ENCODE results near the gene HYI.

Gene HYI

GRCh38 chr1:43425045-43425444 lies 28.7 kb downstream of the HYI start:
- H3K36me3 ChIP-seq (ENCODE audit: control insufficient read depth, insufficient read depth, low read length): peaks cover 67% of the 10 kb centered on the region
- no peaks in the 10 kb centered on the region for H3K27me3 ChIP-seq (replicated peaks; ENCODE audit: control insufficient read depth, insufficient read depth, low read length)
- no peak for TF ChIP-seq CTCF (IDR thresholded peaks at IDR 0.05; ENCODE audit: insufficient read depth, low read length, poor library complexity, severe bottlenecking)
- H3K4me3 ChIP-seq (replicated peaks; ENCODE audit: low read depth, low read length): no peak overlapping the region
- no peak for DNase-seq (ENCODE audit: extremely low read depth, insufficient read length)

GRCh38 chr1:43423672-43424550 lies 29.8 kb downstream of the HYI start:
- DNase-seq (ENCODE audit: extremely low read depth, insufficient read length): no peak
- Histone ChIP-seq H3K27me3 (replicated peaks; ENCODE audit: control insufficient read depth, insufficient read depth, low read length) (no peaks in the 10 kb centered on the region), H3K4me3 (replicated peaks; ENCODE audit: low read depth, low read length) (no peak overlapping the region), H3K36me3 (ENCODE audit: control insufficient read depth, insufficient read depth, low read length) (peaks cover 67% of the 10 kb centered on the region)
- TF ChIP-seq CTCF (IDR thresholded peaks at IDR 0.05; ENCODE audit: insufficient read depth, low read length, poor library complexity, severe bottlenecking): no peak

- Histone ChIP-seq H3K4me3 (replicated peaks; ENCODE audit: low read depth, low read length) (no peak overlapping the region), H3K36me3 (ENCODE audit: control insufficient read depth, insufficient read depth, low read length) (peaks cover 60% of the 10 kb centered on the region), H3K27me3 (replicated peaks; ENCODE audit: control insufficient read depth, insufficient read depth, low read length) (no peaks in the 10 kb centered on the region)
- no peak for DNase-seq (ENCODE audit: extremely low read depth, insufficient read length)
- TF ChIP-seq CTCF (IDR thresholded peaks at IDR 0.05; ENCODE audit: insufficient read depth, low read length, poor library complexity, severe bottlenecking): no peak
These were observed 30.6 kb downstream of the HYI start for GRCh38 chr1:43422995-43423671.

GRCh38 chr1:43421976-43422750 lies 31.6 kb downstream of the HYI start:
- no peak for TF ChIP-seq CTCF (IDR thresholded peaks at IDR 0.05; ENCODE audit: insufficient read depth, low read length, poor library complexity, severe bottlenecking)
- peaks cover 52% of the 10 kb centered on the region for H3K36me3 ChIP-seq (ENCODE audit: control insufficient read depth, insufficient read depth, low read length)
- no peaks in the 10 kb centered on the region for H3K27me3 ChIP-seq (replicated peaks; ENCODE audit: control insufficient read depth, insufficient read depth, low read length)
- DNase-seq (ENCODE audit: extremely low read depth, insufficient read length): no peak
- no peak overlapping the region for H3K4me3 ChIP-seq (replicated peaks; ENCODE audit: low read depth, low read length)

GRCh38 chr1:43421396-43421795 lies 32.3 kb downstream of the HYI start:
- no peak for TF ChIP-seq CTCF (IDR thresholded peaks at IDR 0.05; ENCODE audit: insufficient read depth, low read length, poor library complexity, severe bottlenecking)
- peaks cover 51% of the 10 kb centered on the region for H3K36me3 ChIP-seq (ENCODE audit: control insufficient read depth, insufficient read depth, low read length)
- DNase-seq (ENCODE audit: extremely low read depth, insufficient read length): no peak
- no peaks in the 10 kb centered on the region for H3K27me3 ChIP-seq (replicated peaks; ENCODE audit: control insufficient read depth, insufficient read depth, low read length)
- no peak overlapping the region for H3K4me3 ChIP-seq (replicated peaks; ENCODE audit: low read depth, low read length)

Data from GM06990 (cell line).